ENCODE results near the gene ZNF503.

Gene ZNF503

GRCh38 chr10:75437693-75438092, 36.1 kb upstream of the ZNF503 start:
- DNase-seq (ENCODE audit: low read depth), result no peak
- TF ChIP-seq, protein P1, sequence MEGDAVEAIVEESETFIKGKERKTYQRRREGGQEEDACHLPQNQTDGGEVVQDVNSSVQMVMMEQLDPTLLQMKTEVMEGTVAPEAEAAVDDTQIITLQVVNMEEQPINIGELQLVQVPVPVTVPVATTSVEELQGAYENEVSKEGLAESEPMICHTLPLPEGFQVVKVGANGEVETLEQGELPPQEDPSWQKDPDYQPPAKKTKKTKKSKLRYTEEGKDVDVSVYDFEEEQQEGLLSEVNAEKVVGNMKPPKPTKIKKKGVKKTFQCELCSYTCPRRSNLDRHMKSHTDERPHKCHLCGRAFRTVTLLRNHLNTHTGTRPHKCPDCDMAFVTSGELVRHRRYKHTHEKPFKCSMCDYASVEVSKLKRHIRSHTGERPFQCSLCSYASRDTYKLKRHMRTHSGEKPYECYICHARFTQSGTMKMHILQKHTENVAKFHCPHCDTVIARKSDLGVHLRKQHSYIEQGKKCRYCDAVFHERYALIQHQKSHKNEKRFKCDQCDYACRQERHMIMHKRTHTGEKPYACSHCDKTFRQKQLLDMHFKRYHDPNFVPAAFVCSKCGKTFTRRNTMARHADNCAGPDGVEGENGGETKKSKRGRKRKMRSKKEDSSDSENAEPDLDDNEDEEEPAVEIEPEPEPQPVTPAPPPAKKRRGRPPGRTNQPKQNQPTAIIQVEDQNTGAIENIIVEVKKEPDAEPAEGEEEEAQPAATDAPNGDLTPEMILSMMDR (IDR thresholded peaks at IDR 0.05; ENCODE audit: low read depth, low read length, missing control alignments), result no peak
- no peak overlapping the region for H3K4me3 ChIP-seq (ENCODE audit: low read depth, low read length)

- TF ChIP-seq, protein P1 (IDR thresholded peaks at IDR 0.05; ENCODE audit: low read depth, low read length, missing control alignments), result no peak
- no peak overlapping the region for H3K4me3 ChIP-seq (ENCODE audit: low read depth, low read length)
- DNase-seq (ENCODE audit: low read depth), result no peak
Measured at GRCh38 chr10:75436896-75437295, 35.3 kb upstream of the ZNF503 start.

DNA sequence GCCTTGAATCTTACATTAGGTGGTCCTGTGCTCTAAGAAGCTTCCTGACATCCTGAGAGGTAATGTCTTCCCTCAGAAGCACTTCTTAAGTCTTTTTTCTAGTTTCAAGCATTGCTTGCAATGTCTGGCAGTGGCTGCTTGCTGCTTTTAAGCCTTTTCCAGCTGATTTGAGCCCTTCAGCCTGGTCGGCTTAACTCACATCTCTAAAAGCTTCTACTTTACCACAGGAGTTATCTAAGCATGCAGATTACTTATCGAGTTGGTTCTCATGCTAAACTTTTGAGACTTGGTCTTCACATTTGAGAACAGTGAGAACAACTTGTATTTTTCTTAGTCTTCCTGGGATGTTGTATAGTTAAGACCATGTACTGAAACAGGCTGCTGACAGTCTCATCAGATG, 33.7 kb upstream of the ZNF503 start:
- no peak overlapping the region for H3K4me3 ChIP-seq (ENCODE audit: low read depth, low read length)
- no peak for DNase-seq (ENCODE audit: low read depth)
- TF ChIP-seq, protein P1 (IDR thresholded peaks at IDR 0.05; ENCODE audit: low read depth, low read length, missing control alignments), result no peak

GRCh38 chr10:75434291-75434690, 32.7 kb upstream of the ZNF503 start:
- no peak for DNase-seq (ENCODE audit: low read depth)
- H3K4me3 ChIP-seq (ENCODE audit: low read depth, low read length), result no peak overlapping the region
- TF ChIP-seq, protein P1 (IDR thresholded peaks at IDR 0.05; ENCODE audit: low read depth, low read length, missing control alignments), result no peak

GRCh38 chr10:75433216-75433615, 31.7 kb upstream of the ZNF503 start:
- H3K4me3 ChIP-seq (ENCODE audit: low read depth, low read length), result no peak overlapping the region
- no peak for DNase-seq (ENCODE audit: low read depth)
- TF ChIP-seq, protein P1 (IDR thresholded peaks at IDR 0.05; ENCODE audit: low read depth, low read length, missing control alignments), result no peak

GRCh38 chr10:75432763-75433162, 31.2 kb upstream of the ZNF503 start:
- TF ChIP-seq, protein P1 (IDR thresholded peaks at IDR 0.05; ENCODE audit: low read depth, low read length, missing control alignments), result no peak
- DNase-seq (ENCODE audit: low read depth), result no peak
- no peak overlapping the region for H3K4me3 ChIP-seq (ENCODE audit: low read depth, low read length)

GRCh38 chr10:75432176-75432575, 30.6 kb upstream of the ZNF503 start:
- no peak for DNase-seq (ENCODE audit: low read depth)
- H3K4me3 ChIP-seq (ENCODE audit: low read depth, low read length), result no peak overlapping the region
- TF ChIP-seq, protein P1 (IDR thresholded peaks at IDR 0.05; ENCODE audit: low read depth, low read length, missing control alignments), result no peak
